C4-2B (cell line): Measurements from ENCODE around the gene PEX5L.

Source experiments
- H3K27ac ChIP-seq: fragments of 450-650 bp; 2 replicates; pipeline ENCODE4 v1.5.1; 2017
- ZFX ChIP-seq: fragments of 450-650 bp; IDR thresholded peaks from 2 replicates; pipeline ENCODE4 v1.6.1; 2017
- TF ChIP-seq, protein P1 (sequence below): fragments of 450-650 bp; conservative IDR thresholded peaks from 2 replicates; pipeline ENCODE4 v1.5.1; 2017; ENCODE audit warnings: mild to moderate bottlenecking

PEX5L gene

DNA sequence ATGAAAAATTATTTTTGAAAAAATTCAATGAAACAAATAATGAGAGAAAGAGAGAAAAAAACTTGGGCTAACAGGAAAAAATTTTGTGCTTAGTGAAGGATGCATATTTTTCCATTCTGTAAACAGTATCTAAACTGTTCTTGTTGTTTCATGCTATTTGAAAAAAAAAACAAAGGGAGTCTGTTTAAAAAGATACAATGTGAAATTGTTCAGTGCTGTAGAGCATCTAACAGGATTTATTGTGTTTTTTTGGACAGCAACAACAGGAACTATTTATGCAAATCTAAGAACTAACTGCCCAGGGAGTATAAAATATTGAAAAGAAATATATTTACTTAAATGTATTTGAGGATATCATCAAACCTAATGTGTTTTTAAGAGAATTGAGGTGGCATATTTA is 55.1 kb downstream of the PEX5L start:
- TF ChIP-seq ZFX = no peak
- TF ChIP-seq, protein P1, sequence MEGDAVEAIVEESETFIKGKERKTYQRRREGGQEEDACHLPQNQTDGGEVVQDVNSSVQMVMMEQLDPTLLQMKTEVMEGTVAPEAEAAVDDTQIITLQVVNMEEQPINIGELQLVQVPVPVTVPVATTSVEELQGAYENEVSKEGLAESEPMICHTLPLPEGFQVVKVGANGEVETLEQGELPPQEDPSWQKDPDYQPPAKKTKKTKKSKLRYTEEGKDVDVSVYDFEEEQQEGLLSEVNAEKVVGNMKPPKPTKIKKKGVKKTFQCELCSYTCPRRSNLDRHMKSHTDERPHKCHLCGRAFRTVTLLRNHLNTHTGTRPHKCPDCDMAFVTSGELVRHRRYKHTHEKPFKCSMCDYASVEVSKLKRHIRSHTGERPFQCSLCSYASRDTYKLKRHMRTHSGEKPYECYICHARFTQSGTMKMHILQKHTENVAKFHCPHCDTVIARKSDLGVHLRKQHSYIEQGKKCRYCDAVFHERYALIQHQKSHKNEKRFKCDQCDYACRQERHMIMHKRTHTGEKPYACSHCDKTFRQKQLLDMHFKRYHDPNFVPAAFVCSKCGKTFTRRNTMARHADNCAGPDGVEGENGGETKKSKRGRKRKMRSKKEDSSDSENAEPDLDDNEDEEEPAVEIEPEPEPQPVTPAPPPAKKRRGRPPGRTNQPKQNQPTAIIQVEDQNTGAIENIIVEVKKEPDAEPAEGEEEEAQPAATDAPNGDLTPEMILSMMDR = no peak
- H3K27ac ChIP-seq = no peak overlapping the region

DNA sequence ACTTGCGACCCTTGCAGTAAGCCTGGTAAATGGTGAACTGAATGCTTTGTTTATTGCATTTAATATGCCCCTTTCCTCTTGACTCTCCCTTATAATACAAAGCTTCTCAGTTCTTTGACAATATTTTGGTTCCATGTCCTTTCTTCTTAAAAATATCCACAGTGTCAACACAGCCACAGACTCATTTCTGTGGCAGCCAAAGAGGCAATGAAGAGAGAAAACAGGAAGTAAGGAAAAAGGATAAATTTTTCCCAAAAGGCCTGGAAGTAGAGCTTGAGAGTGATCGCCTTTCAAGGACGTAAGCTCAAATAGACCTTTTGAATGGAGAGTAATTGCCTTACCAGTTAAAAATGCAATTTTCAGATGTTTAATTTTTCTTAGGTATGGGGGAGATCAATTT is 59.4 kb downstream of the PEX5L start:
- TF ChIP-seq, protein P1 = no peak
- TF ChIP-seq ZFX = no peak
- H3K27ac ChIP-seq = no peak overlapping the region

DNA sequence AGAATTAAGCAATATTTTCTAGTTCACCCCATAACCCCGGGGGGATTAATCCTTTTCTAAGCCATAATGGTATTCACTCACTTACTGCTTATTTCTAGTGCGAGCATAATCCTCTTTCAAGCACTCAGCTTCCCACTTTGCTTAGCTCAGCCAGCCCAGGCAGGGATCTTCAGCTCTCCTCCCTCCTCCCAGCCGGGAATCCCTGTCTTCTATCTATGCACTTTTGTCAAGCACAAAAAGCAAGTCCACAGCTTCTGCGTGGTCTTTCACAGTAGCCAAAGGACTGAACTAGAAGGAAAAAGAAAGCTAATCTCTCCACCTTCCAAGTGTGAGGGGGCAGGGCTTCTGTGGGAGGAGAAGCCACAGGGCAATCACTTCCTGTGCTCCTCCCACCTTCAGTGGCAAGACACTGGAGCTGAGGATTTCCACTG is 62.8 kb downstream of the PEX5L start:
- H3K27ac ChIP-seq = no peak overlapping the region
- TF ChIP-seq ZFX = no peak
- TF ChIP-seq, protein P1 = no peak

DNA sequence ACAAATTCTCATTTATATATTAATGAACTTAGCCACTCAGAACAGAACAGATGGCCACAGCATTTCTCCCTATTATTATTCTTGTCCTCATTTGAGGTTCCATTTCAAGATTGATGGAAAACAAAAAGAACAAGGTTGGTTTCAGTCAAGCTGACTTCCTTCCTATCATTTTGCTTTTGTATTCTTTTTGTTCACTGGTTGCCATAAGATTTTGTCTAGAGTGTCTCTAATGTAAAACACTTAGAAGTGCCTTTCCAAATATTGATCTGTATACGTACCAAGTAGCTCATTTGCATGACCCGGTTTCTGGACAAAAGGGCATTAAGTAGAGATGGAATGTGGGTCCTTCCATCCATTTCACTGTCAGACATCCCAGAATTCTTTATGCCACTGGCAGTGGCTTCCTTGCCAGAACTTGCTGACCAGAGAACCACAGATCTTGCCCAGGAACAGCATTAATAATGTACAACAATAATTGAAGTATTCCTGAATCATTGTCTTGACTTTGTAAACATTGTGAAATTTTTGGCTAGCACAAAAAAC is 63.8 kb downstream of the PEX5L start:
- TF ChIP-seq, protein P1 = no peak
- TF ChIP-seq ZFX = no peak
- H3K27ac ChIP-seq = no peak overlapping the region

DNA sequence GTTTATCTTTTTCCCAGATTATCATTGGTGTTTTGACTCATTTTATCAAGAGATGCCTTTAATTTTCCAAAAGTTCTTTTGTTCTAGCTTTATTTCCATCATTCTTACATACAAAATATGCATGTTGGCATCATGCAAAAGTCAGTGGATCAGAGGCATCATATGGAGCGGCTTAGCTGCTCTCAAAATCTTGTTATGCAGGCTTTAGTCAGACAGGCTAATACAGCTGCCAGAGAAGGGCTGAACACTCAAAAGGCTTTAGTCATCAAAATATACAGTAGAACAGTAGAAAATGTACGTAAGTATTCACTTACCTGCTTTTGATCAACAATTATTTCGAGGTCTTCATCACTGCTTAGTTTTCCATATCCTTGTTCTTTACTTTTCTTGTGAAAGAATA is 65.5 kb downstream of the PEX5L start:
- no peak for TF ChIP-seq ZFX
- TF ChIP-seq, protein P1 = no peak
- H3K27ac ChIP-seq = no peak overlapping the region

DNA sequence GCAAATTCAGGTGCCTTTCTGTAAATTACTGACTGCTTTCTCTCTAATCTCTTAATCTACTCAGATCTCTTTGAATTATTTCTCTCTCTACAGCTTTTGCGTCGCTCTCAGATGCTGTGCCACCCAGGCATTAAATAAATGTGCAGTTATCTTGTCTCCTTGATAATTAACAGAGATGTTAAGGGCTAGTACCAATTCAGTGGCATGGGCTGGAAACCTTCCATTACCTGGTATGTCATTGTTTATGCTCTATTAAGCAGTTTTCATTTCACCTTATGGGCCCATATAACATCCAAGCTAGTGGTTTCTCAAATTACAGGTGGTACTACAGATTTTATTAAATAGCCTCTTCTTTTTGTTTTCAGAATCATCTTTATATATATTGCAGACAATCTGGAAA is 66.0 kb downstream of the PEX5L start:
- TF ChIP-seq, protein P1 = no peak
- no peak for TF ChIP-seq ZFX
- no peak overlapping the region for H3K27ac ChIP-seq

DNA sequence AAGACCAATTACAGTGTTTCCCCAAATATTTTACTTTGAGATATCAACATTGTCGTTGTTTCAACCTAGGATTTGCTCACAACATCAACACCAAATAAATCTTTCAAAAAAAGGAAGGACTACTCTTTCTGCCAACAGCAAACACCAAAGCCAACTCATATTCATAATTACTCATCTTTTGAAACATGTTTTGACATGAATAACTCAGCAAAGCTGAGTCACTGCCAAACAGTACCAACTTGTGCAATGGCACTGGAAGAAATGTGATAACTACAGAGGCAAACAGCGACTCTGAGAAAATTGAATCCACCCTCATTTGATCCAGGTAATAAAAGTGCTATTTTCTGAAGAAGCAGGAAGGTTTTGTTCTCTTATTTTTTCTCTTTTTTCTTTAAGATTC is 67.2 kb downstream of the PEX5L start:
- TF ChIP-seq, protein P1 = no peak
- TF ChIP-seq ZFX = no peak

More for the DNA sequence above, 67.2 kb downstream of the PEX5L start:
- H3K27ac ChIP-seq = no peak overlapping the region
